HEK293 (cell line): ENCODE results near the gene SPHK1.

Experiments
- CTCF ChIA-PET: fragments of 350-600 bp; formaldehyde crosslinking; extraction: SDS; loops from one replicate; lab custom pipeline; 2021; ENCODE audit warnings: antibody characterized with exemption; lab: Yijun Ruan, JAX
- POLR2A ChIA-PET: fragments of 300-600 bp; formaldehyde crosslinking; extraction: SDS; loops from one replicate; lab custom pipeline; 2020; ENCODE audit warnings: antibody characterized with exemption, inconsistent platforms; lab: Yijun Ruan, JAX
- H3K27ac ChIP-seq: fragments of 200-500 bp; sonication (Bioruptor generic); 2 replicates; pipeline ENCODE4 v1.5.1; 2014; ENCODE audit warnings: low read depth, low read length, control low read depth, inconsistent platforms; ENCODE audit errors: extremely low read depth
- H3K36me3 ChIP-seq, 2 experiments: fragments of 200-500 bp in 1 of 2; sonication (Bioruptor generic) in 1 of 2; 1 replicate in 1 of 2; 2 replicates in 1 of 2; pipeline ENCODE4 v1.5.1; 2014 to 2017; ENCODE audit warnings: inconsistent platforms in 2 of 2, low read length in 2 of 2; ENCODE audit not compliant: control insufficient read depth in 2 of 2, insufficient read depth in 1 of 2
- H3K4me1 ChIP-seq: fragments of 200-500 bp; sonication (Bioruptor generic); 2 replicates; pipeline ENCODE4 v1.5.1; 2014; ENCODE audit warnings: mild to moderate bottlenecking, low read length, inconsistent platforms; ENCODE audit not compliant: control insufficient read depth, insufficient read depth
- H3K4me3 ChIP-seq: 2 replicates; pipeline ENCODE4 v1.5.1; 2011; ENCODE audit warnings: low read depth, mild to moderate bottlenecking, control low read depth, low read length, moderate library complexity
- H3K9me3 ChIP-seq: fragments of 200-500 bp; sonication (Bioruptor generic); 2 replicates; pipeline ENCODE4 v1.5.1; 2014; ENCODE audit warnings: low read depth, low read length, inconsistent platforms; ENCODE audit not compliant: control insufficient read depth, insufficient read depth
- BCL6B ChIP-seq: fragments of 450-650 bp; formaldehyde crosslinking; IDR thresholded peaks from 2 replicates; pipeline ENCODE4 v1.5.1; 2017; ENCODE audit warnings: missing biosample characterization, missing genetic modification characterization
- FEZF1 ChIP-seq: fragments of 450-650 bp; formaldehyde crosslinking; IDR thresholded peaks from 2 replicates; pipeline ENCODE4 v1.5.1; 2016; ENCODE audit warnings: missing biosample characterization, missing genetic modification characterization
- HIC1 ChIP-seq: fragments of 450-650 bp; formaldehyde crosslinking; IDR thresholded peaks from 2 replicates; pipeline ENCODE4 v1.5.1; 2016; ENCODE audit warnings: missing biosample characterization, missing genetic modification characterization
- HOXA7 ChIP-seq: sonication (generic); formaldehyde crosslinking; IDR thresholded peaks from 2 replicates; pipeline ENCODE4 v1.8.1; 2022; ENCODE audit warnings: missing genetic modification reagents, borderline replicate concordance
- PATZ1 ChIP-seq: fragments of 450-650 bp; formaldehyde crosslinking; IDR thresholded peaks from 2 replicates; pipeline ENCODE4 v1.5.1; 2016; ENCODE audit warnings: missing biosample characterization, missing genetic modification characterization
- PRDM10 ChIP-seq: fragments of 450-650 bp; formaldehyde crosslinking; IDR thresholded peaks from 2 replicates; pipeline ENCODE4 v1.5.1; 2016; ENCODE audit warnings: missing biosample characterization, missing genetic modification characterization
- ZBTB17 ChIP-seq: fragments of 450-650 bp; formaldehyde crosslinking; IDR thresholded peaks from 2 replicates; pipeline ENCODE4 v1.5.1; 2016; ENCODE audit warnings: missing biosample characterization, missing genetic modification characterization
- ZBTB8A ChIP-seq: fragments of 450-650 bp; formaldehyde crosslinking; IDR thresholded peaks from 2 replicates; pipeline ENCODE4 v1.5.1; 2016; ENCODE audit warnings: missing biosample characterization, missing genetic modification characterization
- ZNF341 ChIP-seq: fragments of 450-650 bp; formaldehyde crosslinking; IDR thresholded peaks from 2 replicates; pipeline ENCODE4; 2016; ENCODE audit warnings: low read depth, missing biosample characterization, missing genetic modification characterization
- ZNF350 ChIP-seq: fragments of 450-650 bp; formaldehyde crosslinking; IDR thresholded peaks from 2 replicates; pipeline ENCODE4 v1.5.0; 2017; ENCODE audit warnings: missing biosample characterization, mild to moderate bottlenecking, missing genetic modification characterization
- ZNF354C ChIP-seq: fragments of 450-650 bp; formaldehyde crosslinking; IDR thresholded peaks from 2 replicates; pipeline ENCODE4 v1.5.1; 2016; ENCODE audit warnings: missing biosample characterization, missing genetic modification characterization, low read depth, borderline replicate concordance
- ZNF394 ChIP-seq: fragments of 450-650 bp; formaldehyde crosslinking; IDR thresholded peaks from 2 replicates; pipeline ENCODE4 v1.5.1; 2016; ENCODE audit warnings: missing biosample characterization, missing genetic modification characterization, mild to moderate bottlenecking, moderate library complexity, borderline replicate concordance
- ZNF423 ChIP-seq: fragments of 450-650 bp; formaldehyde crosslinking; IDR thresholded peaks from 2 replicates; pipeline ENCODE4 v1.5.1; 2016; ENCODE audit warnings: missing biosample characterization, missing genetic modification characterization
- ZNF426 ChIP-seq: fragments of 450-650 bp; formaldehyde crosslinking; IDR thresholded peaks from 2 replicates; pipeline ENCODE4 v1.5.1; 2017; ENCODE audit warnings: missing biosample characterization, missing genetic modification characterization, mild to moderate bottlenecking, inconsistent platforms, moderate library complexity
- ZNF449 ChIP-seq: fragments of 450-650 bp; formaldehyde crosslinking; IDR thresholded peaks from 2 replicates; pipeline ENCODE4 v1.5.1; 2017; ENCODE audit warnings: missing biosample characterization, mild to moderate bottlenecking, missing genetic modification characterization, moderate library complexity
- ZNF645 ChIP-seq: fragments of 450-650 bp; formaldehyde crosslinking; IDR thresholded peaks from 2 replicates; pipeline ENCODE4; 2016; ENCODE audit warnings: missing biosample characterization, missing genetic modification characterization

Gene SPHK1

GRCh38 chr17:76414334-76415295 lies 30.2 kb downstream of the SPHK1 start (continued):
- TF ChIP-seq PRDM10 (tag by site-specific recombination) (peak; percentile 86), PATZ1 (peak; percentile 27; the same call in 1 of the 2 replicates), ZNF341 (tag by site-specific recombination) (peak; percentile 90), ZNF449 (tag by site-specific recombination) (peak; percentile 82), FEZF1 (peak; percentile 54)

GRCh38 chr17:76415786-76416185 lies 31.4 kb downstream of the SPHK1 start:
- CTCF ChIA-PET, result interaction anchor here (0.6 to 1.2 kb wide), 5 partner anchors 9 to 95 kb away, joined by 3 to 5 read pairs (median 4); no protein-coding TSS in a partner anchor
- Histone ChIP-seq H3K9me3 (no peaks in the 10 kb centered on the region), H3K36me3 (peaks cover 3 to 29% of the 10 kb centered on the region in 2 experiments), H3K27ac (no peak overlapping the region), H3K4me3 (no peak overlapping the region), H3K4me1 (peaks cover 27% of the 10 kb centered on the region)
- no peak for TF ChIP-seq ZNF426
- TF ChIP-seq ZNF645 (tag by site-specific recombination), result no peak
- no peak for TF ChIP-seq ZBTB17 (tag by site-specific recombination)
- no peak for TF ChIP-seq ZBTB8A (tag by site-specific recombination)
- POLR2A ChIA-PET, result interaction anchor here (1.1 kb wide), 1 partner anchor 84 kb away, joined by 3 read pairs; no protein-coding TSS in a partner anchor

- Histone ChIP-seq H3K27ac (no peak overlapping the region), H3K9me3 (no peaks in the 10 kb centered on the region), H3K4me3 (no peak overlapping the region), H3K36me3 (peaks cover 3 to 25% of the 10 kb centered on the region in 2 experiments), H3K4me1 (peaks cover 27% of the 10 kb centered on the region)
- CTCF ChIA-PET, result interaction anchor here (0.6 to 2.2 kb wide), 12 partner anchors 8 to 113 kb away, joined by 3 to 19 read pairs (median 3); no protein-coding TSS in a partner anchor
- POLR2A ChIA-PET, result no interaction called here
- no peak for TF ChIP-seq HOXA7 (CRISPR knock-in tag)
- TF ChIP-seq BCL6B (tag by site-specific recombination), result no peak
- TF ChIP-seq HIC1 (tag by site-specific recombination), result no peak
- no peak for TF ChIP-seq ZNF354C (tag by site-specific recombination)
- no peak for TF ChIP-seq ZNF350
- no peak for TF ChIP-seq ZNF394 (tag by site-specific recombination)
- no peak for TF ChIP-seq ZNF423 (tag by site-specific recombination)
Observed at GRCh38 chr17:76416457-76416856, 32.0 kb downstream of the SPHK1 start.
